B cell (primary cell): ENCODE results near the gene GGNBP2. TPM values are rescaled to one million over a fixed set of nuclear protein-coding genes. Genes with fewer than 3 reads are reported as not detected.

ENCODE experiments used
- ATAC-seq: fragments of 200-7000 bp; cut with Tn5 transposase; one replicate; pipeline ENCODE4 v1.10.0; 2021; ENCODE audit warnings: low read depth, mild to moderate bottlenecking, moderate number of reproducible peaks, moderate library complexity
- CTCF ChIA-PET: fragments of 350-600 bp; sonication (Branson Sonifier 250); formaldehyde crosslinking; loops from one replicate; lab custom pipeline; 2021; ENCODE audit warnings: antibody characterized with exemption, inconsistent platforms; lab: Charles Lee
- POLR2A ChIA-PET: fragments of 350-600 bp; sonication (Branson Sonifier 250); formaldehyde crosslinking; loops from one replicate; lab custom pipeline; 2021; ENCODE audit warnings: antibody characterized with exemption; lab: Charles Lee
- DNase-seq: peaks from one replicate; pipeline ENCODE4 v3.0.0; 2013
- H2AFZ ChIP-seq: 2 replicates; pipeline ENCODE4 v1.6.1; 2012; ENCODE audit warnings: mild to moderate bottlenecking, low read depth, low read length; ENCODE audit not compliant: insufficient read depth, poor library complexity, severe bottlenecking
- H3K27ac ChIP-seq, 2 donors: 1 replicate in 1 of 2; 2 replicates in 1 of 2; pipeline ENCODE4 v1.5.1; 2012 to 2013; ENCODE audit warnings: low read length in 2 of 2, mild to moderate bottlenecking in 2 of 2, moderate library complexity in 1 of 2
- H3K27me3 ChIP-seq, 4 experiments: fragments of 200-600 bp in 1 of 4; sonication (generic) in 1 of 4; replicated peaks in 1 of 4; 1 replicate in 2 of 4; 2 replicates in 2 of 4; pipeline versions ENCODE4 v1.6.1 to v1.7.0; 2013 to 2016; ENCODE audit warnings: low read length in 3 of 4, mild to moderate bottlenecking in 2 of 4, mixed read lengths in 1 of 4, moderate library complexity in 1 of 4; ENCODE audit not compliant: insufficient read depth in 4 of 4, control insufficient read depth in 3 of 4; ENCODE audit errors: control extremely low read depth in 1 of 4
- H3K36me3 ChIP-seq, 2 experiments: replicated peaks in 1 of 2; 1 replicate in 1 of 2; 2 replicates in 1 of 2; pipeline versions ENCODE4 v1.6.1 to v1.7.1; 2013; ENCODE audit warnings: low read length in 1 of 2; ENCODE audit not compliant: insufficient read depth in 2 of 2, control insufficient read depth in 1 of 2; ENCODE audit errors: control extremely low read depth in 1 of 2, extremely low read depth in 1 of 2
- H3K4me1 ChIP-seq, 2 donors: fragments of 200-600 bp in 1 of 2; sonication (generic) in 1 of 2; 1 replicate in 1 of 2; 2 replicates in 1 of 2; pipeline versions ENCODE4 v1.5.1 to v1.6.1; 2013 to 2017; ENCODE audit warnings: low read length in 2 of 2; ENCODE audit not compliant: control insufficient read depth in 2 of 2, insufficient read depth in 2 of 2
- H3K4me2 ChIP-seq: replicated peaks from 2 replicates; pipeline ENCODE3; 2012; ENCODE audit warnings: mild to moderate bottlenecking, low read depth, low read length; ENCODE audit not compliant: poor library complexity, severe bottlenecking
- H3K4me3 ChIP-seq, 5 experiments: fragments of 200-600 bp in 1 of 5; sonication (generic) in 1 of 5; 1 replicate in 3 of 5; 2 replicates in 2 of 5; pipeline versions ENCODE4 v1.5.1 to v1.7.0; 2011 to 2016; ENCODE audit warnings: low read length in 4 of 5, mild to moderate bottlenecking in 4 of 5, low read depth in 2 of 5, control low read depth in 1 of 5, moderate library complexity in 1 of 5; ENCODE audit not compliant: insufficient read depth in 1 of 5; ENCODE audit errors: control extremely low read depth in 1 of 5, extremely low read depth in 1 of 5
- H3K79me2 ChIP-seq: fragments of 200-600 bp; sonication (generic); one replicate; pipeline ENCODE4 v1.6.0; 2016; ENCODE audit warnings: low read length; ENCODE audit not compliant: control insufficient read depth, insufficient read depth
- H3K9ac ChIP-seq: fragments of 200-600 bp; sonication (generic); 2 replicates; pipeline ENCODE4 v1.6.1; 2017; ENCODE audit warnings: mild to moderate bottlenecking, low read length, moderate library complexity
- H3K9me3 ChIP-seq, 3 donors: one replicate each; pipeline versions ENCODE4 v1.6.1 to v1.7.1; 2013; ENCODE audit warnings: low read length in 2 of 3; ENCODE audit not compliant: control insufficient read depth in 2 of 3, insufficient read depth in 1 of 3; ENCODE audit errors: control extremely low read depth in 1 of 3
- H4K20me1 ChIP-seq: 2 replicates; pipeline ENCODE4 v1.6.0; 2012; ENCODE audit warnings: mild to moderate bottlenecking, low read length; ENCODE audit not compliant: insufficient read depth, control insufficient read depth, poor library complexity, severe bottlenecking
- H3K27ac Mint-ChIP-seq: one replicate; pipeline ENCODE4 v1.8.0; 2021; ENCODE audit warnings: mixed read lengths
- H3K27me3 Mint-ChIP-seq: one replicate; pipeline ENCODE4 v1.8.0; 2021; ENCODE audit warnings: mixed read lengths
- H3K4me1 Mint-ChIP-seq: one replicate; pipeline ENCODE4 v1.8.0; 2021; ENCODE audit warnings: mixed read lengths
- H3K4me3 Mint-ChIP-seq: one replicate; pipeline ENCODE4 v1.8.0; 2021; ENCODE audit warnings: mixed read lengths
- H3K9me3 Mint-ChIP-seq: one replicate; pipeline ENCODE4 v1.8.0; 2022; ENCODE audit warnings: mixed read lengths; ENCODE audit not compliant: insufficient read depth
- EZH2 ChIP-seq: IDR thresholded peaks from 2 replicates; pipeline ENCODE4 v1.6.1; 2012; ENCODE audit warnings: borderline replicate concordance, low read depth, mild to moderate bottlenecking, moderate library complexity, low read length; ENCODE audit not compliant: insufficient read depth, poor library complexity, severe bottlenecking
- WGBS: methylation state at CpG from one replicate; pipeline ENCODE4 v1.1.5; 2013; ENCODE audit warnings: missing lambda C conversion rate; ENCODE audit not compliant: insufficient coverage; 5-methylcytosine and 5-hydroxymethylcytosine counted together
- intact Hi-C: fragments of 100-400 bp; cut with micrococcal nuclease; formaldehyde crosslinking; loops from one replicate; pipeline ENCODE4 v1.10.0; 2022
- polyA plus RNA-seq: library from polyadenylated mRNA; depleted of rRNA; stranded (reverse); fragments of >200 nt; gene quantifications from 2 replicates; pipeline ENCODE4 v1.2.3, GENCODE V29; 2012
- total RNA-seq, 2 donors: library from RNA; stranded (reverse); fragments of 120-200 nt in 1 of 2; gene quantifications; 1 replicate in 1 of 2; 2 replicates in 1 of 2; pipeline versions ENCODE4 v1.2.3 to v1.2.4, GENCODE V29; 2013 to 2022
- TF ChIP-seq, protein P1 (sequence below): fragments of 200-600 bp; IDR thresholded peaks from one replicate; pipeline ENCODE4 v1.8.0; 2022; ENCODE audit warnings: antibody characterized with exemption, mild to moderate bottlenecking

Gene GGNBP2
- total and polyA plus RNA-seq, 2 donors (not counting 1 experiment from before 2014, with no cell fraction given): 107 to 137 TPM

GRCh38 chr17:36501963-36502362 lies 42.8 kb upstream of the GGNBP2 start:
- DNase-seq (no peak), ATAC-seq (no peak)
- whole genome bisulfite sequencing: over 99% methylated on average over 6 of the region's 6 CpGs
- Mint-ChIP-seq H3K4me3 (no peak overlapping the region), H3K27ac (no peak overlapping the region), H3K4me1 (no peaks in the 10 kb centered on the region), H3K27me3 (no peaks in the 10 kb centered on the region), H3K9me3 (no peaks in the 10 kb centered on the region)
- no peak overlapping the region for H3K4me3 ChIP-seq
- no peaks in the 10 kb centered on the region for H3K4me1 ChIP-seq
- H3K27ac ChIP-seq: no peak overlapping the region
- no peak overlapping the region for H3K9ac ChIP-seq
- no peak overlapping the region for H2AFZ ChIP-seq
- ChIA-PET CTCF (no interaction called here), POLR2A (no interaction called here)
- no peaks in the 10 kb centered on the region for H3K27me3 ChIP-seq
- H3K9me3 ChIP-seq: no peaks in the 10 kb centered on the region
- TF ChIP-seq EZH2: no peak
- TF ChIP-seq, protein P1, sequence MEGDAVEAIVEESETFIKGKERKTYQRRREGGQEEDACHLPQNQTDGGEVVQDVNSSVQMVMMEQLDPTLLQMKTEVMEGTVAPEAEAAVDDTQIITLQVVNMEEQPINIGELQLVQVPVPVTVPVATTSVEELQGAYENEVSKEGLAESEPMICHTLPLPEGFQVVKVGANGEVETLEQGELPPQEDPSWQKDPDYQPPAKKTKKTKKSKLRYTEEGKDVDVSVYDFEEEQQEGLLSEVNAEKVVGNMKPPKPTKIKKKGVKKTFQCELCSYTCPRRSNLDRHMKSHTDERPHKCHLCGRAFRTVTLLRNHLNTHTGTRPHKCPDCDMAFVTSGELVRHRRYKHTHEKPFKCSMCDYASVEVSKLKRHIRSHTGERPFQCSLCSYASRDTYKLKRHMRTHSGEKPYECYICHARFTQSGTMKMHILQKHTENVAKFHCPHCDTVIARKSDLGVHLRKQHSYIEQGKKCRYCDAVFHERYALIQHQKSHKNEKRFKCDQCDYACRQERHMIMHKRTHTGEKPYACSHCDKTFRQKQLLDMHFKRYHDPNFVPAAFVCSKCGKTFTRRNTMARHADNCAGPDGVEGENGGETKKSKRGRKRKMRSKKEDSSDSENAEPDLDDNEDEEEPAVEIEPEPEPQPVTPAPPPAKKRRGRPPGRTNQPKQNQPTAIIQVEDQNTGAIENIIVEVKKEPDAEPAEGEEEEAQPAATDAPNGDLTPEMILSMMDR: no peak
- H3K4me2 ChIP-seq: no peak overlapping the region
- H4K20me1 ChIP-seq: no peaks in the 10 kb centered on the region
- peaks cover 0 to 49% of the 10 kb centered on the region in 2 experiments for H3K36me3 ChIP-seq
- intact Hi-C loops: no loop called here
- no peaks in the 10 kb centered on the region for H3K79me2 ChIP-seq

DNA sequence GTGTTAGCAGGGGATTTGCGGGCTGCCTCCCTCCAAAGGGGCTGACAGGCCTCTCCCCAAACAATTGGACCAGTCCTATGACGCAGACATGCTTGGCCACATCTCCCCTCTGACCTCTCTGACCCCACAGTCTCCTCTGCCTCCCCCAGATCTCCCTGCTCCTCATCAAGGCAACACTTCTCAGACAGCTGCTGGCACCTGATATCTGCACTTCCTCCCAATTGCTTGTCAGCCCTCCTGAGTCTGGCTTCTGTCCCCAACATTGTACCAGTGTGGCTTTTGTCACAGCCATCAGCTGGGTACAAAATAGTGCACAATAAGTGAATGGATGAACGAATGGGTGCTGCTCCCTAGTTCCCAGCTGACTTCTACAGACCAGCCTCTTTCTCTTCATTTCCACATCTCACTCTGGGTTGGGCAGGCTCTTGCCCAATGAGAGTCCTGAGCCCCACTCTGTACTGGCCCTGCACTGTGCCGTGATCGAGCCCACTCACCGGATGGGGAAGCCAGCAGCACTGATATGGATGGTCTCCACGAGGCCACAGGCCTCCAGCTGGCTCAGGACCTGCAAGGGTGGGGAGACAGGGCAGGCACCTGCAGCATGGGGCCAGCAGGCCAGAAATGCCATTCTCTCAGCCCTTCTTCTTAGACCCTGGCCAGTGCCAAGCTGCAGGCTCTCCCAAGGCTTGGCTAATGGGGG lies 41.1 kb upstream of the GGNBP2 start:
- no peak overlapping the region for H3K4me3 ChIP-seq
- no peak overlapping the region for H3K27ac Mint-ChIP-seq
- H4K20me1 ChIP-seq: no peaks in the 10 kb centered on the region
- H3K27me3 ChIP-seq: no peaks in the 10 kb centered on the region
- ChIA-PET CTCF (interaction anchor here (1.4 kb wide), 1 partner anchor 21 kb away, joined by 4 read pairs; no protein-coding TSS in a partner anchor), POLR2A (no interaction called here)
- no peak overlapping the region for H3K27ac ChIP-seq
- no peaks in the 10 kb centered on the region for H3K9me3 ChIP-seq
- no peaks in the 10 kb centered on the region for H3K9me3 Mint-ChIP-seq
- no peak overlapping the region for H3K4me2 ChIP-seq
- H3K9ac ChIP-seq: no peak overlapping the region
- no peaks in the 10 kb centered on the region for H3K4me1 ChIP-seq
- WGBS: 99% methylated on average over 7 of the region's 7 CpGs
- intact Hi-C loops: no loop called here
- ATAC-seq (no peak), DNase-seq (no peak)
- no peak overlapping the region for H3K4me3 Mint-ChIP-seq
- H3K4me1 Mint-ChIP-seq: no peaks in the 10 kb centered on the region
- H3K36me3 ChIP-seq: peaks cover 0 to 41% of the 10 kb centered on the region in 2 experiments
- H3K27me3 Mint-ChIP-seq: no peaks in the 10 kb centered on the region
- H2AFZ ChIP-seq: no peak overlapping the region
- TF ChIP-seq, protein P1: no peak
- TF ChIP-seq EZH2: no peak
- H3K79me2 ChIP-seq: no peaks in the 10 kb centered on the region
